Central memory CD8-positive, alpha-beta T cell (primary cell): ENCODE measurements around the gene C15orf39.

Experiments
- ATAC-seq: fragments of 150-1000 bp; cut with Tn5 transposase; replicated peaks from 2 replicates; pipeline ENCODE4 v1.10.0; 2022; ENCODE audit warnings: mild to moderate bottlenecking, moderate FRiP score, moderate number of reproducible peaks; ENCODE audit not compliant: poor library complexity, severe bottlenecking; ENCODE audit errors: extremely low read depth
- DNase-seq, 2 donors: peaks; one replicate each; pipeline ENCODE4 v3.0.0; 2021; ENCODE audit warnings: low spot score in 2 of 2
- H3K27ac Mint-ChIP-seq: one replicate; pipeline ENCODE4 v1.8.0; 2022; ENCODE audit warnings: low read depth, mild to moderate bottlenecking, moderate library complexity, mixed read lengths
- H3K27me3 Mint-ChIP-seq: one replicate; pipeline ENCODE4 v1.8.0; 2022; ENCODE audit warnings: mixed read lengths
- H3K36me3 Mint-ChIP-seq: one replicate; pipeline ENCODE4 v1.8.0; 2022; ENCODE audit warnings: mild to moderate bottlenecking, moderate library complexity, mixed read lengths; ENCODE audit not compliant: insufficient read depth
- H3K4me1 Mint-ChIP-seq: one replicate; pipeline ENCODE4 v1.8.0; 2022; ENCODE audit warnings: mixed read lengths
- H3K4me3 Mint-ChIP-seq: one replicate; pipeline ENCODE4 v1.8.0; 2022; ENCODE audit warnings: mild to moderate bottlenecking, moderate library complexity, mixed read lengths
- H3K9me3 Mint-ChIP-seq: one replicate; pipeline ENCODE4 v1.8.0; 2022; ENCODE audit warnings: mixed read lengths

The C15orf39 gene

DNA sequence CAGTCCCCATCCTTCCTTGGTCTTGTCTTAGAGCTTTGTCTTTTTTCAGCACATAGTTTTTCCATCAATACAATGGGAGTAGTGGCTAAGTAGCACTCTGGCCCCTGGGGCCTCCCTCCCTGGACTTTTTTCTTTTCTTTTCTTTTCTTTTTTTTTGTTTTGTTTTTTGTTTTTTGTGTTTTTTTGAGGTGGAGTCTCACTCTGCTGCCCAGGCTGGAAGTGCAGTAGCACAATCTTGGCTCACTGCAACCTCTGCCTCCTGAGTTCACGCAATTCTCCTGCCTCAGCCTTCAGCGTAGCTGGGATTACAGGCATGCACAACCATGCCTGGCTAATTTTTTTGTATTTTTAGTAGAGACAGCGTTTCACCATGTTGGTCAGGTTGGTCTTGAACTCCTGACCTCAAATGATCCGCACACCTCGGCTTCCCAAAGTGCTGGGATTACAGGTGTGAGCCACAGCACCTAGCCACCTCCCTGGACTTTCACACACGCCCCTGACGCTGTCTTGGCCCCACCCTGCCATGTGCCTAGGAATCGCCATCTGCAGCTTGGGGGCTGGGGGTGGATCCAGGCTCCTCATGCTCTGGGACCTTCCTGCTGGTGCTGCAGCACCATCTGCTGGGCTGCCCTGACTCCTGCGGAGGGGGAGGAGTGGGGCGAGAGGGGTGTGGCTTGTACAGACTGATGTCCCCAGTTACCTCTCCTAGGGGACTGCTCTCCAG, 2.8 kb downstream of the C15orf39 start:
- no peaks in the 10 kb centered on the region for H3K9me3 Mint-ChIP-seq
- H3K4me1 Mint-ChIP-seq, result peaks cover 51% of the 10 kb centered on the region
- H3K36me3 Mint-ChIP-seq, result peaks cover 15% of the 10 kb centered on the region
- ATAC-seq (peak; percentile 53), DNase-seq (peak; percentile 76 to 83)
- H3K4me3 Mint-ChIP-seq, result peak overlapping the region; percentile 83
- H3K27ac Mint-ChIP-seq, result peak overlapping the region; percentile 76
- H3K27me3 Mint-ChIP-seq, result no peaks in the 10 kb centered on the region

DNA sequence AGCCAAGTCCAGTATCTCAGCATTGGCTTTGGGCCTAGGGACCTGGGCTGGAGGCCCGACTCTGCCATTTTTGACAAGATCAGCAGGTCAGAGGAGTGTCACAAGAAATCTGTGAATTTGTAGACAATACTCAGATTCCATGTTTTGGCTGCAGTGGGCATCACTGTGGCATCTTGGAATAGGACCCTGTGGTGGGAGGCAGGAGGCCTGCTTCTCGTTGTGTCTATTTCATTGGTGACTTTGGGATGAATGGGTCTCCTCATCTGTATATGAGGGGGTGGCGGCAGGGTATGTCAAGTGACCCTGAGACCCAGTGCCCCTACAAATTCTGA, 3.3 kb downstream of the C15orf39 start:
- Mint-ChIP-seq H3K36me3 (peaks cover 19% of the 10 kb centered on the region), H3K4me1 (peaks cover 57% of the 10 kb centered on the region), H3K27ac (peak overlapping the region; percentile 76)

DNA sequence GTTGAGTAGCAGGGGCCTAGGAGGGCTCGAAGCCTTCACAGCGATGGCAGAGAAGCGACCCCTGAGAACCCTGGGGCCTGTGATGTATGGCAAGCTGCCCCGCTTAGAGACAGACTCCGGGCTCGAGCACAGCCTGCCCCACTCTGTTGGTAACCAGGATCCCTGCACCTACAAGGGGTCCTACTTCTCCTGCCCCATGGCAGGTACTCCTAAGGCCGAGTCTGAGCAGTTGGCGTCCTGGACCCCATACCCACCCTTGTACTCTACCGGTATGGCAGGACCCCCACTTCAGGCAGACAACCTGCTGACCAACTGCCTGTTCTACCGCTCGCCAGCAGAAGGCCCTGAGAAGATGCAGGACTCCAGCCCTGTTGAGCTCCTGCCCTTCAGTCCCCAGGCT, 4.3 kb downstream of the C15orf39 start:
- Mint-ChIP-seq H3K36me3 (peaks cover 20% of the 10 kb centered on the region), H3K4me3 (no peak overlapping the region), H3K27me3 (no peaks in the 10 kb centered on the region), H3K9me3 (no peaks in the 10 kb centered on the region), H3K27ac (no peak overlapping the region), H3K4me1 (peaks cover 59% of the 10 kb centered on the region)
- DNase-seq (no peak), ATAC-seq (no peak)

More for the DNA sequence above, 3.3 kb downstream of the C15orf39 start:
- DNase-seq, result no peak
- Mint-ChIP-seq H3K9me3 (no peaks in the 10 kb centered on the region), H3K27me3 (no peaks in the 10 kb centered on the region), H3K4me3 (peak overlapping the region; percentile 83)
- no peak for ATAC-seq

DNA sequence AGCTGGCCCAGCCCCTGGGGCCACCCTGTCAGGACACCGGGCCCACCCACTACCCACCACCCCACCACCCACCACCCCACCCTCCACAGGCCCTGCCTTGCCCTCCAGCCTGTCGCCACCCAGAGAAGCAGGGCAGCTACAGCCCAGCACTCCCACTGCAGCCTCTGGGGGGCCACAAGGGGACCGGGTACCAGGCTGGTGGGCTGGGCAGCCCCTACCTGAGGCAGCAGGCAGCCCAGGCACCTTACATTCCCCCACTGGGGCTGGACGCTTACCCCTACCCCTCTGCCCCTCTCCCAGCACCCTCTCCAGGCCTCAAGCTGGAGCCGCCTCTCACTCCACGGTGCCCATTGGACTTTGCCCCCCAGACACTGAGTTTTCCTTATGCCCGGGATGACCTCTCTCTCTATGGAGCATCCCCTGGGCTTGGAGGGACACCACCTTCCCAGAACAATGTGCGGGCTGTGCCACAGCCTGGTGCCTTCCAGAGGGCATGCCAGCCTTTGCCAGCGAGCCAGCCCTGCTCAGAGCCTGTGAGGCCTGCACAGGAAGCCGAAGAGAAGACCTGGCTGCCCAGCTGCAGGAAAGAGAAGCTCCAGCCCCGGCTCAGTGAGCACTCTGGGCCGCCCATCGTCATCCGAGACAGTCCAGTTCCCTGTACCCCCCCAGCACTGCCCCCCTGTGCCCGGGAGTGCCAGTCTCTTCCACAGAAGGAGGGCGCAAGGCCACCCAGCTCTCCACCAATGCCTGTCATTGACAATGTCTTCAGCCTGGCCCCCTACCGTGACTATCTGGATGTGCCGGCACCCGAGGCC, 5.3 kb downstream of the C15orf39 start:
- Mint-ChIP-seq H3K36me3 (peaks cover 18% of the 10 kb centered on the region), H3K9me3 (no peaks in the 10 kb centered on the region), H3K4me3 (no peak overlapping the region), H3K27me3 (no peaks in the 10 kb centered on the region), H3K27ac (no peak overlapping the region), H3K4me1 (peaks cover 56% of the 10 kb centered on the region)
- DNase-seq, result no peak
- ATAC-seq, result no peak

DNA sequence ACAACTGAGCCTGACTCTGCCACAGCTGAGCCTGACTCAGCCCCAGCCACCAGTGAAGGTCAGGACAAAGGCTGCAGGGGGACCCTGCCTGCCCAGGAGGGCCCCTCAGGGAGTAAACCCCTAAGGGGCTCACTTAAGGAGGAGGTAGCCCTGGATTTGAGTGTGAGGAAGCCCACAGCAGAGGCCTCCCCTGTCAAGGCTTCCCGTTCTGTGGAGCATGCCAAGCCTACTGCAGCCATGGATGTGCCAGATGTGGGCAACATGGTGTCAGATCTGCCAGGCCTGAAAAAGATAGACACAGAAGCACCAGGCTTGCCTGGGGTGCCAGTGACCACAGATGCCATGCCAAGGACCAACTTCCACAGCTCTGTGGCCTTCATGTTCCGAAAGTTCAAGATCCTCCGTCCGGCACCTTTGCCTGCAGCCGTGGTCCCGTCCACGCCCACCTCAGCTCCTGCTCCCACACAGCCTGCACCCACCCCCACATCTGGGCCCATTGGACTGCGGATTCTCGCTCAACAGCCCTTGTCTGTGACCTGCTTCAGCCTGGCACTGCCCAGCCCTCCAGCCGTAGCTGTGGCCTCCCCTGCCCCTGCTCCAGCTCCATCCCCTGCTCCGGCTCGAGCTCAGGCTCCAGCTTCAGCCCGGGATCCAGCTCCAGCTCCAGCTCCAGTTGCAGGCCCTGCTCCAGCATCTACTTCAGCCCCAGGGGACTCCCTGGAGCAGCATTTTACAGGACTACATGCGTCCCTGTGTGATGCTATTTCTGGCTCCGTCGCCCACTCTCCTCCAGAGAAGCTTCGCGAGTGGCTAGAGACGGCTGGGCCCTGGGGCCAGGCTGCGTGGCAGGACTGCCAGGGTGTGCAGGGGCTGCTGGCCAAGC, 6.2 kb downstream of the C15orf39 start:
- Mint-ChIP-seq H3K27me3 (no peaks in the 10 kb centered on the region), H3K4me3 (no peak overlapping the region), H3K27ac (no peak overlapping the region), H3K36me3 (peaks cover 18% of the 10 kb centered on the region), H3K9me3 (no peaks in the 10 kb centered on the region), H3K4me1 (peaks cover 61% of the 10 kb centered on the region)
- no peak for DNase-seq
- ATAC-seq, result no peak

DNA sequence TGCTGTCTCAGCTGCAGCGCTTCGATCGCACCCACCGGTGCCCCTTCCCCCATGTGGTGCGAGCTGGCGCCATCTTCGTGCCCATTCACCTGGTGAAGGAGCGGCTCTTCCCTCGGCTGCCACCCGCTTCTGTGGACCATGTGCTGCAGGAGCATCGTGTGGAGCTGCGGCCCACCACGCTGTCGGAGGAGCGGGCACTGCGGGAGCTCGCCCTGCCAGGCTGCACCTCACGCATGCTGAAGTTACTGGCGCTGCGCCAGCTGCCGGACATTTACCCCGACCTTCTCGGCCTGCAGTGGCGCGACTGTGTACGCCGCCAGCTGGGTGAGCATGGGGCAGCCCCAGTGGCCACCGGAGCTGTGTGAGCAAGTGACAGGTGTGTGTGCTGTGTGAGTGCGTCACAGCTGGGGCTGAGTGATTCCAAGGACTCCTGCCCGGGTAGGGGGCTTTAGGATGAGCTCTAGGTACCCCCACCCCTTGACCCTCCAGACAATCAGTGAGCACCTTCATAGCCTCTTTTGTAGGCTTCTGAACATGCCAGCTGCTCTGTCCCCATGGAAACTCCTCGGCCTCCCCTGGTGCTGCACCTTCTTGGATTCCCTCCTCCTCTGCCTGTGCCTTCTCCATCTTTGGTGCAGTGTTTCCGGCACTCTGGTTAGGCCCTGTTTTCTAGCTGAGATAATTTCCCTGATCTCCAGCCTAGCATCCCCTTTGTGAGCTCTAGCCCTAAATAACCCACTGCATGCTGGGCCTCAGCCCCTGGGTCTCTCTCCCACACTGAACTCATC, 7.0 kb downstream of the C15orf39 start:
- no peak for ATAC-seq
- H3K4me1 Mint-ChIP-seq, result peaks cover 55% of the 10 kb centered on the region
- no peaks in the 10 kb centered on the region for H3K27me3 Mint-ChIP-seq
- H3K4me3 Mint-ChIP-seq, result no peak overlapping the region
- H3K36me3 Mint-ChIP-seq, result peaks cover 18% of the 10 kb centered on the region
- no peak for DNase-seq
- no peaks in the 10 kb centered on the region for H3K9me3 Mint-ChIP-seq
- peak overlapping the region; percentile 29 for H3K27ac Mint-ChIP-seq

DNA sequence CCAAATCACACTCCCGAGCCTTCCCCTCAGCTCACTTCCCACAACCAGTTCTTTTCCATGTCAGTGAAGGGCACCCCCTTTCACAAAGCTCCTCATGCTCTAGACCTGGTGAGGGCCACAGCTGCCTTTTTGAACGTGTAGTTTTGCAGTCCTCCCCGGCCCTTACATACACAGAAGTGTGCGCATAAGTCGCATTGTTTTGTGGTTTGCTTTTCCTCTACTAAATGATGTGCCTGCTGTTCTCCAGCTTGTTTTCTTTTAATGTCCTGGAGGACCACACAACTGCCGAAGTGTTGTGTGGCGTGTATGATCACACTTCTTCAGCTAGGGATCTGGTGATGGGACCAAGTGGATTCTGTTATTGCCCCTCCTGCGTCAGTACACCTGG, 7.6 kb downstream of the C15orf39 start:
- H3K4me3 Mint-ChIP-seq, result no peak overlapping the region
- peaks cover 18% of the 10 kb centered on the region for H3K36me3 Mint-ChIP-seq
- H3K27me3 Mint-ChIP-seq, result no peaks in the 10 kb centered on the region
- ATAC-seq (no peak), DNase-seq (no peak)
- H3K4me1 Mint-ChIP-seq, result peaks cover 49% of the 10 kb centered on the region
- peak overlapping the region; percentile 29 for H3K27ac Mint-ChIP-seq
- no peaks in the 10 kb centered on the region for H3K9me3 Mint-ChIP-seq

DNA sequence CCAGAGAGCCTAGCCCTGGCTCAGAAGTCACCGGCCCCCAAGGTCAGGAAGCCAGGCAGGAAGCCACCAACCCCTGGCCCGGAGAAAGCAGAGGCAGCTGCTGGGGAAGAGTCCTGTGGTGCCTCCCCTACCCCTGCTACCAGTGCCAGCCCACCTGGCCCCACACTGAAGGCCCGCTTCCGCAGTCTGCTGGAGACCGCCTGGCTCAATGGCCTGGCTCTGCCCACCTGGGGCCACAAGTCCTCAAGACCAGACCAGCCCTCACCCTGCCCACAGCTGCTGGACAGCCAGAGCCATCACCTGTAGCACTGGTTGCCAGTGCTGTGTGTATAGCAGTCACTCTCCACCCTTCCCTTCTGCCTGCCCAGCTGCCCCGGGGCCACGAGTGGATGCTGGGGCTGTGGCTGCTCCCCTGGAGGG, 9.1 kb downstream of the C15orf39 start:
- Mint-ChIP-seq H3K4me1 (peaks cover 40% of the 10 kb centered on the region), H3K27ac (no peak overlapping the region), H3K36me3 (peaks cover 14% of the 10 kb centered on the region), H3K27me3 (no peaks in the 10 kb centered on the region), H3K9me3 (no peaks in the 10 kb centered on the region), H3K4me3 (no peak overlapping the region)
- no peak for DNase-seq
- ATAC-seq, result no peak

DNA sequence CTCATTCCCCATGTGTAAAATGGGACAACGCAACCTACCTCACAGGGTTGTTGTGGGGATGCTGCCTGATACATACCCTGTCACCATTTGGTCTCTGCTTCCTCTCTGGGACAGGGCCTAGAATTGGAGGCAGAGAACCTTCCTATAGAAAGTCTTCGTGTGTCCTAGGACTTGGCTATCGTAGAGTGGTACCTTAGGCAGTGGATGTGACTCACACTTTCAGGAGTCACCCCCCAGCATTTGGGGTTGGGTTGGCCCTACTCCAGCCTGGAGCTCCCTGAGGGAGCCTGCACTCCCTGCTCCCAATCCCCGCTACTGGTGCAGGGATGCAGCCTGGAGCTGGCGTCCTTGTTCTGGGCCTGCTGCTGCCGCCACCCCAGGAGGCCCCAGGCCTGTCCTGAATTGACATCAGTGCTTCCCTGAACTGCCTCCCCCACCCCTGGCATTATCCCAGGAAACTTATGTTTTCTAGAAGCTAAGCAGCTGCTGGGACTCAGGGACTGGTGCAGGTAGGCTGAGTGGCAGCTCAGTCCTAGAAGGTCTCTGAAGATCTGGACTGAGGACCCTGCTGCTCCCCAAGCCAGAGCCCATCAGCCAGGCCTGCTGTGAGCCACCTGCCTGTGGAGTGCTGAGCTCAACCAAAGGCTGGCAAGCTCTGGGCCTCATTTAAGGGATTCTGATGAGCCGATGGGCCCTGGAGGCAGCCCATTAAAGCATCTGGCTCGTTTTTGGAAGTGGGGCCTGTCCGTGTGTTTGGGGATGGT, 9.9 kb downstream of the C15orf39 start:
- Mint-ChIP-seq H3K36me3 (peaks cover 16% of the 10 kb centered on the region), H3K9me3 (no peaks in the 10 kb centered on the region), H3K27ac (no peak overlapping the region), H3K4me1 (peaks cover 40% of the 10 kb centered on the region), H3K4me3 (no peak overlapping the region), H3K27me3 (no peaks in the 10 kb centered on the region)
- no peak for ATAC-seq
- no peak for DNase-seq

DNA sequence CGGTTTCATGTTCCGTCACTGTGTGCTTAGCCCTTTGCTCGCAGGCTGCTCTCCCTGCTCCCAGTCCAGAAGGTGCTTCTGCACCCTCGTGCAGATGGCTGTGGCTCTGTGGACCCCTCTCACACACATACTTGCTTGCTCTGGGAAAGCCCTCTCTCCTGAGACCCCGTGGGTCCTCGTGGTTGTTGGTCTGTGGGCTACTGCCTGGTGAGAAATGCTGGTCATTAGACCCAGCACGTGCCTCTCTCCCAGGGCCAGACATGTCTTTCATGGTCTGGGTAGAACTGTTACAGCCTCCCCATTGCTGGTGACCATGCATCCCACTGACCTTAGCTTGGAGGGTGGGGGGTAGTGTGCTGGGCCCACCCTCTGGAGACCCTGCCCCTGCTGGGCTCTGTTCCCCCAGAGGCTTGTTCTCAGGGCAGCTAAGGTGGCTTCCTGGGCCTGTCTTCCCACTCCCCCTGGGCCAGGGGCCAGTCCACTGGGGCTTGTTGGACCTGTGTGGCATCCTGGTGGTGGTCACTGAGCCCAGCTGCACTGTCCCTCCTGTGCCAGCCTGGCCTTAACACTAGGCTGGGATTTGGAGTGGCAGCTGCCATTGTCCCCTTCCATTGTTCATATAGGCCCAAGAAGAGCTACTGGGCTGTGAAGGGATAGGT, 10.6 kb downstream of the C15orf39 start:
- ATAC-seq (no peak), DNase-seq (no peak)
- Mint-ChIP-seq H3K27ac (peak overlapping the region; percentile 66), H3K4me3 (no peak overlapping the region), H3K9me3 (no peaks in the 10 kb centered on the region), H3K27me3 (no peaks in the 10 kb centered on the region), H3K4me1 (peaks cover 36% of the 10 kb centered on the region), H3K36me3 (peaks cover 16% of the 10 kb centered on the region)

DNA sequence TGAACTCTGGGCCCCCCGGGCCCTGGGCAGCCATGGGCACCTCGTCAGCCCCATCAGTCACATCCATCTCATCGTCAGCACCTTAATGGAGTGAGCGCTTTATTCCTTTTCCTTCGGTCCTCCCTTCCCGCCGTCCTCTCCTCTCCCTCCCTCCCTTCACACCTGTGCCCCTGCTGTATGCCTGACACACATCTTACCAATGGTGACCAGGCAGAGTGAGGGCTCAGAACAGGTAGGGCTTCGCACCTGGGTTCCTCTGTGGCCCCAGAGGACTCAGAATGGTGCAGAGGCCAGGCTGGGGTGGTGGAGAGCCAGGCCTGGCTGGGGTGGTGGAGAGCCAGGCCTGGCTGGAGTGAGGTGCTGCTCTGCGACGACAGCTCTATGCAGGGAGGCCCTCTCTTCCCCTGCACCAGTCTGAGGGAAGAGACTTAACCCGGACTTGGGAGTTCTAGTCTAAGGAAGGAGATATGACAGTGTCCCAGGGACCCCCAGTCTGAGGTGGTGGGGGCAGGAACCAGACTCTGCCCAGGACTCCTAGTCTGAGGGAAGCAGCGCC, 11.6 kb downstream of the C15orf39 start:
- Mint-ChIP-seq H3K27ac (peak overlapping the region; percentile 66), H3K27me3 (no peaks in the 10 kb centered on the region), H3K9me3 (no peaks in the 10 kb centered on the region), H3K4me3 (no peak overlapping the region), H3K36me3 (peaks cover 14% of the 10 kb centered on the region), H3K4me1 (peaks cover 33% of the 10 kb centered on the region)
- DNase-seq (no peak), ATAC-seq (no peak)
